AG09319 (cell line): ENCODE results near the gene FAM228B.
"Not testable (repeated sequence)": the region's sequence is repeated elsewhere in the genome, so short reads cannot be mapped to it uniquely, and the experiment has no call there.

Experiments
- DNase-seq: peaks from one replicate; pipeline ENCODE4 v3.0.0-alpha.2; 2010; ENCODE audit warnings: low read depth; ENCODE audit errors: extremely low read depth
- CTCF ChIP-seq: IDR thresholded peaks from 2 replicates; pipeline ENCODE4 v1.5.1; 2011; ENCODE audit warnings: low read depth, mild to moderate bottlenecking, inconsistent platforms, low read length, moderate library complexity

The FAM228B gene

GRCh38 chr2:24191848-24192247 is 68.6 kb downstream of the FAM228B start:
- TF ChIP-seq CTCF = no peak
- no peak for DNase-seq

GRCh38 chr2:24197213-24197612 is 73.9 kb downstream of the FAM228B start:
- not testable (repeated sequence) for DNase-seq

- no peak for DNase-seq
Measured at GRCh38 chr2:24199968-24200590, 76.8 kb downstream of the FAM228B start.

GRCh38 chr2:24200799-24201198 is 77.5 kb downstream of the FAM228B start:
- no peak for TF ChIP-seq CTCF

More at GRCh38 chr2:24199968-24200590, 76.8 kb downstream of the FAM228B start:
- no peak for TF ChIP-seq CTCF

GRCh38 chr2:24203029-24203786 is 79.9 kb downstream of the FAM228B start:
- TF ChIP-seq CTCF = no peak
- DNase-seq = no peak

More at GRCh38 chr2:24200799-24201198, 77.5 kb downstream of the FAM228B start:
- no peak for DNase-seq

GRCh38 chr2:24203787-24204150 is 80.5 kb downstream of the FAM228B start:
- TF ChIP-seq CTCF = no peak
- DNase-seq = no peak

- TF ChIP-seq CTCF = no peak
- DNase-seq = no peak
Measured at GRCh38 chr2:24204505-24204904, 81.2 kb downstream of the FAM228B start.

- TF ChIP-seq CTCF = no peak
- DNase-seq = no peak
Measured at GRCh38 chr2:24205131-24205530, 81.9 kb downstream of the FAM228B start.
